Neural progenitor cell (in vitro differentiated cells): ENCODE data around the gene ITFG1. TPM values are rescaled to one million over a fixed set of nuclear protein-coding genes. Genes with fewer than 3 reads are reported as not detected.

Source experiments
- DNase-seq: peaks from one replicate; pipeline ENCODE4 v3.0.0-alpha.2; 2016; ENCODE audit warnings: low spot score
- H2AFZ ChIP-seq: fragments of 200-600 bp; sonication (generic); replicated peaks from 2 replicates; pipeline ENCODE4 v1.6.1; 2016; ENCODE audit warnings: antibody characterized with exemption
- H3F3A ChIP-seq: fragments of 200-600 bp; sonication (generic); 2 replicates; pipeline ENCODE4 v1.6.1; 2016; ENCODE audit warnings: antibody characterized with exemption, low read depth
- H3K27ac ChIP-seq: fragments of 200-600 bp; sonication (generic); 2 replicates; pipeline ENCODE4 v1.5.1; 2016; ENCODE audit warnings: mild to moderate bottlenecking
- H3K27me3 ChIP-seq: fragments of 200-600 bp; sonication (generic); 2 replicates; pipeline ENCODE4 v1.6.1; 2016; ENCODE audit warnings: mild to moderate bottlenecking, moderate library complexity
- H3K36me3 ChIP-seq: fragments of 200-600 bp; sonication (generic); 2 replicates; pipeline ENCODE4 v1.5.1; 2016
- H3K4me1 ChIP-seq: fragments of 200-600 bp; sonication (generic); 2 replicates; pipeline ENCODE4 v1.6.1; 2016; ENCODE audit warnings: mixed run types
- H3K4me2 ChIP-seq: fragments of 200-600 bp; sonication (generic); 2 replicates; pipeline ENCODE4 v1.6.1; 2016
- H3K4me3 ChIP-seq: fragments of 200-600 bp; sonication (generic); 2 replicates; pipeline ENCODE4 v1.5.1; 2016
- H3K79me2 ChIP-seq: fragments of 200-600 bp; sonication (generic); 2 replicates; pipeline ENCODE4 v1.6.1; 2016; ENCODE audit warnings: low read depth
- H3K9ac ChIP-seq: fragments of 200-600 bp; sonication (generic); 2 replicates; pipeline ENCODE4 v1.6.1; 2016
- H3K9me3 ChIP-seq: fragments of 200-600 bp; sonication (generic); 2 replicates; pipeline ENCODE4 v1.5.1; 2016; ENCODE audit warnings: low read depth
- H4K20me1 ChIP-seq: fragments of 200-600 bp; sonication (generic); 2 replicates; pipeline ENCODE4 v1.6.1; 2016; ENCODE audit warnings: low read depth
- H3K27ac Mint-ChIP-seq: 3 replicates; pipeline ENCODE4 v1.8.0; 2021; ENCODE audit warnings: mixed read lengths
- H3K27me3 Mint-ChIP-seq: 2 replicates; pipeline ENCODE4 v1.8.0; 2022; ENCODE audit warnings: low read depth, mild to moderate bottlenecking, inconsistent platforms, moderate library complexity, mixed read lengths; ENCODE audit not compliant: insufficient read depth
- H3K36me3 Mint-ChIP-seq: 3 replicates; pipeline ENCODE4 v1.8.0; 2021; ENCODE audit warnings: mixed read lengths
- H3K4me1 Mint-ChIP-seq: 3 replicates; pipeline ENCODE4 v1.8.0; 2021; ENCODE audit warnings: mixed read lengths
- H3K4me3 Mint-ChIP-seq: 3 replicates; pipeline ENCODE4 v1.8.0; 2021; ENCODE audit warnings: mild to moderate bottlenecking, moderate library complexity, mixed read lengths
- H3K9me3 Mint-ChIP-seq: 3 replicates; pipeline ENCODE4 v1.8.0; 2020; ENCODE audit warnings: mixed read lengths
- EZH2 ChIP-seq: fragments of 200-600 bp; sonication (generic); IDR thresholded peaks from 2 replicates; pipeline ENCODE4 v1.6.1; 2017; ENCODE audit warnings: antibody characterized with exemption, mild to moderate bottlenecking, moderate library complexity
- EZH2phosphoT487 ChIP-seq: fragments of 200-600 bp; sonication (generic); IDR thresholded peaks from 2 replicates; pipeline ENCODE4 v1.6.1; 2017; ENCODE audit warnings: antibody characterized with exemption
- total RNA-seq: library from RNA; depleted of rRNA; stranded (reverse); fragments of >200 nt; gene quantifications from 2 replicates; pipeline ENCODE4 v1.2.3, GENCODE V29; 2015; ENCODE audit warnings: low replicate concordance
- TF ChIP-seq, protein P1 (sequence below): fragments of 200-600 bp; sonication (generic); IDR thresholded peaks from 2 replicates; pipeline ENCODE4 v1.5.1; 2017; ENCODE audit warnings: antibody characterized with exemption, mild to moderate bottlenecking

ITFG1 gene
- total RNA-seq, 1 donor from 2014 or later = 61.8 TPM

DNA sequence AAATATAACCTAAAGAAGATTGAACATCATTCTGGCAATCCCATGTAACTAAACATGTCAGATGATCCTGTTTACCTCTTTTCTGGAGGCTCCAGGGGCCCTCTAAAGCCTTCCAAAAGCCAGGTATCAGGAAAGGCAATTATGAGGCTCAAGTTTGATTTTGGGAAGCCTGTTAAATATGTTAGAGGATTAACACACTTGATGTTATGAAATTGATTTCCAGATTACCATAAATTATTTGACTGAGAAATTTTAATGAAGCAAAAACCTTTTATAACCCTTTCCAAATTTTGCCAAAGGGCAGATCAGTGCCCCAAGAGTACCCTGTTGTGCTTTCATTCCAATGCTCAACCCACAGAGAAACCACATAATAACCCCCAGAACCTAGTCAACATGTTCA lies 29.6 kb upstream of the ITFG1 start:
- peaks cover 8% of the 10 kb centered on the region for H3K4me1 Mint-ChIP-seq
- peaks cover 11% of the 10 kb centered on the region for H3K36me3 Mint-ChIP-seq
- no peak overlapping the region for H3K9ac ChIP-seq
- H3K4me2 ChIP-seq = no peak overlapping the region
- H3K9me3 ChIP-seq = peaks cover 23% of the 10 kb centered on the region
- no peak for DNase-seq
- peaks cover 4% of the 10 kb centered on the region for H3K4me1 ChIP-seq
- TF ChIP-seq EZH2phosphoT487 (no peak), EZH2 (no peak)
- TF ChIP-seq, protein P1, sequence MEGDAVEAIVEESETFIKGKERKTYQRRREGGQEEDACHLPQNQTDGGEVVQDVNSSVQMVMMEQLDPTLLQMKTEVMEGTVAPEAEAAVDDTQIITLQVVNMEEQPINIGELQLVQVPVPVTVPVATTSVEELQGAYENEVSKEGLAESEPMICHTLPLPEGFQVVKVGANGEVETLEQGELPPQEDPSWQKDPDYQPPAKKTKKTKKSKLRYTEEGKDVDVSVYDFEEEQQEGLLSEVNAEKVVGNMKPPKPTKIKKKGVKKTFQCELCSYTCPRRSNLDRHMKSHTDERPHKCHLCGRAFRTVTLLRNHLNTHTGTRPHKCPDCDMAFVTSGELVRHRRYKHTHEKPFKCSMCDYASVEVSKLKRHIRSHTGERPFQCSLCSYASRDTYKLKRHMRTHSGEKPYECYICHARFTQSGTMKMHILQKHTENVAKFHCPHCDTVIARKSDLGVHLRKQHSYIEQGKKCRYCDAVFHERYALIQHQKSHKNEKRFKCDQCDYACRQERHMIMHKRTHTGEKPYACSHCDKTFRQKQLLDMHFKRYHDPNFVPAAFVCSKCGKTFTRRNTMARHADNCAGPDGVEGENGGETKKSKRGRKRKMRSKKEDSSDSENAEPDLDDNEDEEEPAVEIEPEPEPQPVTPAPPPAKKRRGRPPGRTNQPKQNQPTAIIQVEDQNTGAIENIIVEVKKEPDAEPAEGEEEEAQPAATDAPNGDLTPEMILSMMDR = no peak
- no peak overlapping the region for H3K4me3 ChIP-seq
- H3K27ac Mint-ChIP-seq = no peak overlapping the region
- H3K9me3 Mint-ChIP-seq = peaks cover 19% of the 10 kb centered on the region
- no peak overlapping the region for H2AFZ ChIP-seq
- no peaks in the 10 kb centered on the region for H3F3A ChIP-seq
- peaks cover 17% of the 10 kb centered on the region for H3K79me2 ChIP-seq
- H3K4me3 Mint-ChIP-seq = no peak overlapping the region
- H3K27me3 ChIP-seq = no peaks in the 10 kb centered on the region
- H3K36me3 ChIP-seq = peaks cover 14% of the 10 kb centered on the region
- H3K27ac ChIP-seq = no peak overlapping the region
- H3K27me3 Mint-ChIP-seq = no peaks in the 10 kb centered on the region
- no peaks in the 10 kb centered on the region for H4K20me1 ChIP-seq

DNA sequence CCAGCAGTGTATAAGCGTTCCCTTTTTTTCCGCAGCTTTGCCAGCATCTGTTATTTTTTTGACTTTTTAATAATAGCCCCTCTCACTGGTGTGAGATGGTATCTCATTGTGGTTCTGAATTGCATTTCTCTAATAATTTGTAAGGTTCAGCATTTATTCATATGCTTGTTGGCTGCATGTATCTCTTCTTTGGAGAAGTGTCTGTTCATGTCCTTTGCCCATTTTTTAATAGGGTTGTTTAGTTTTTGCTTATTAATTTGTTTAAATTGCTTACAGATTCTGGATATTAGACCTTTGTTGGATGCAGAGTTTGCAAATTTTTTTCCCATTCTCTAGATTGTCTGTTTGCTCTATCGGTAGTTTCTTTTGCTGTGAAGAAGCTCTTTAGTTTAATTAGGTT lies 27.2 kb upstream of the ITFG1 start:
- Histone ChIP-seq H3K4me2 (no peak overlapping the region), H3K9me3 (peaks cover 23% of the 10 kb centered on the region), H4K20me1 (no peaks in the 10 kb centered on the region), H2AFZ (no peak overlapping the region), H3K36me3 (peaks cover 14% of the 10 kb centered on the region), H3K27me3 (no peaks in the 10 kb centered on the region), H3K4me1 (peaks cover 4% of the 10 kb centered on the region), H3K27ac (no peak overlapping the region), H3K9ac (no peak overlapping the region), H3F3A (no peaks in the 10 kb centered on the region), H3K4me3 (no peak overlapping the region), H3K79me2 (peaks cover 21% of the 10 kb centered on the region)
- TF ChIP-seq, protein P1 = no peak
- TF ChIP-seq EZH2phosphoT487 = no peak
- TF ChIP-seq EZH2 = no peak
- H3K9me3 Mint-ChIP-seq = peaks cover 19% of the 10 kb centered on the region
- H3K4me1 Mint-ChIP-seq = peaks cover 8% of the 10 kb centered on the region
- H3K4me3 Mint-ChIP-seq = no peak overlapping the region
- no peak overlapping the region for H3K27ac Mint-ChIP-seq
- no peak for DNase-seq
- H3K36me3 Mint-ChIP-seq = peaks cover 11% of the 10 kb centered on the region
- H3K27me3 Mint-ChIP-seq = peaks cover 1% of the 10 kb centered on the region

DNA sequence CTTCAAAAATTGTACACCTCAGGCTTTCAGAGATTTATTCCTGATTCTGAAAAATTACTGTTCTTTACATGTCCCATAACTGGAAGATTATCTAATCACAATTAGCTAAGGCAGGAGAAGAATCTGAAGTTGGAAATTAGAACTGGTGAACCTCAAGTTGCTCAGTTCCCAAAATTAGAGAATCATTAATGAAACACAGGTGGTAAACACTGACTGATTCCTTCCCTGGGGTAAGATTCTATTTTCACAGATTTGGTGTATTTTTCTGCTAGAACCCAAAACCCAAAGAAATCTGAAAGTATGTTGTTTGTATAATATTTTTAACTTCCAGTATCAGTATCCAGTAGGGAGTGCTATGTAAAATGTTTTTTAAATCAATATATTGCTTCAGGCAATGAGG lies 26.0 kb upstream of the ITFG1 start:
- DNase-seq = no peak
- no peaks in the 10 kb centered on the region for H3F3A ChIP-seq
- no peak overlapping the region for H3K4me2 ChIP-seq
- H2AFZ ChIP-seq = no peak overlapping the region
- no peaks in the 10 kb centered on the region for H4K20me1 ChIP-seq
- no peaks in the 10 kb centered on the region for H3K27me3 ChIP-seq
- peaks cover 14% of the 10 kb centered on the region for H3K36me3 ChIP-seq
- H3K9ac ChIP-seq = no peak overlapping the region
- H3K9me3 Mint-ChIP-seq = peaks cover 19% of the 10 kb centered on the region
- H3K36me3 Mint-ChIP-seq = peaks cover 11% of the 10 kb centered on the region
- peaks cover 16% of the 10 kb centered on the region for H3K79me2 ChIP-seq
- H3K9me3 ChIP-seq = peaks cover 23% of the 10 kb centered on the region
- no peaks in the 10 kb centered on the region for H3K4me1 Mint-ChIP-seq
- H3K4me3 Mint-ChIP-seq = no peak overlapping the region
- H3K4me1 ChIP-seq = no peaks in the 10 kb centered on the region
- no peak overlapping the region for H3K27ac Mint-ChIP-seq
- H3K27me3 Mint-ChIP-seq = peaks cover 2% of the 10 kb centered on the region
- H3K27ac ChIP-seq = no peak overlapping the region
- H3K4me3 ChIP-seq = no peak overlapping the region
- TF ChIP-seq EZH2phosphoT487 (no peak), EZH2 (no peak)
- TF ChIP-seq, protein P1 = no peak
